Hematopoietic multipotent progenitor cell treated with erythropoietin and hydrocortisone succinate and interleukin-3 and kit ligand, for 4 days (in vitro differentiated cells): ENCODE results near the gene OR5K1.
A peak's percentile ranks its signal among the peaks of the same experiment; 100 is the strongest.

ENCODE experiments used
- DNase-seq: peaks from one replicate; pipeline ENCODE4 v3.0.0-alpha.2; 2015

Gene OR5K1

DNA sequence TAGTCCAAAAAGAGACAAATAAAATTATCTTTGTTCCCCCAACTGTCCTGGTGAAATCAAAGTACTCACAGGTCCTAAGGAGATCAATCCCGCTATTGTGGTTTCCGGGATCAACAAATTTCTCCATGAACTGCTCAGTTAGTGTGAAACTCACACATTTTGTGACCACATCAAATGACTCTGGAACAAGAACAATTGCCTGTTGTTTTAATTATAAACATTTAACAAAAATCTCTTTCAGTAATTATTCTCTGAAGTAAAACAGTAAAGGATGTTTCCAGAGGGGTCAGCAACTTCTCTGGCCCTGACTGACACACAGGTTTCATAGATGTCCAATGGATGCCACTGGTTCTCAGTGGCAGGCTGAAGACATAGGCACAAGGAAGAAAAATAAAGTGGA, 55.8 kb downstream of the OR5K1 start:
- DNase-seq: no peak

DNA sequence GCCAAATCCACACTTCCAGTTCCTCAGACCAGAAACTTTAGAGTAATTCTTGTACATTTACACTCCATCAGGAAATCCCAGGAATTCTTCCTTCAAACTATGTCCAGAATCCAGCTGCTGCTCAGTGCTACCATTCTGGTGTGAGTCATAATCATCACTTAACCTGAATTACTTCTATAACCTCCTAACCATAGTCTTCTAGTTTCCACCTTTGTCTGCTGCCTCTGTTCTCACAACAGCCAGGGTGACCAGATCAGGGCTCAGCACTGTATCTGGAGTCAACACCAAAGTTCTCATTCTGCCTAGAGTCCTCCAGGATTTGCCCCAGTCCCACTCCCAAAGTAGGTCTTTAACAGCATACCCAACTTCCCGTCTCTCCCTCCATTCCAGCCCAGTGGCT, 56.4 kb downstream of the OR5K1 start:
- DNase-seq: no peak

DNA sequence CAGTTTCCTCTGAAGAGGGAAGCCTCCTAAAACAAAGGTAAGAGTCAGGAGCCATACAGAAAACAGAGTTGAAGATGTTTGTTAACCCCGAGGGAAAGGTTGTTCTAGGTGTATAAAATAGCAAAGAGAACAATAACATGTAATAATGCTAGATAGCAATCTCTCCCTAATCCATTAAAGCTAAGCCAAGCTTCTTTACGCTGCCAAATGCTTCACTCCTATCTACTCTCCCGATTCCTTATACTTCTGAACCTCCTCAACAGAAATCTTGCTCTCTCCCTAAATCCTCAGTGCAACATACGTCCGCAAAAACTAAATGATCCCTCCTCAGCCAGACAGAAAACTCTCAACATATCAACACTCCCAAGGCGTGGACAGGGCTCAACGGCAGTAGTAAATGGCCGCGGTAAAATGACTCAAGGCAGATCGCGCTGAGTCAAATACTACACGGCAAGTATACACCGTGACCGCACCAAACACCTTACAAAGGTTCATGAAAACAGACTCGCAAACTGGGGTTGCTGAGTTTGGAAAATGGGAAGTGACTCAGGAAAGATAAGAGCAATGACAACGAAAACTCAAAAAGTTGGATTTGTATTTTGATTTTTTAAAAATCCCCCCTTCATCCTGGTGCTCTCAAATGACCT, 59.0 kb downstream of the OR5K1 start:
- DNase-seq: peak; percentile 72
